Rectal smooth muscle tissue (tissue), 1 donor: ENCODE data around the gene C5orf15.
"Not testable (repeated sequence)": the region's sequence is repeated elsewhere in the genome, so short reads cannot be mapped to it uniquely, and the experiment has no call there.

ENCODE experiments used
- H3K27ac ChIP-seq: one replicate; pipeline ENCODE4 v1.7.0; 2013; ENCODE audit warnings: low read depth, low read length, inconsistent platforms
- H3K27me3 ChIP-seq: one replicate; pipeline ENCODE4 v1.7.0; 2013; ENCODE audit warnings: low read length; ENCODE audit not compliant: control insufficient read depth, insufficient read depth
- H3K36me3 ChIP-seq: one replicate; pipeline ENCODE4 v1.7.0; 2013; ENCODE audit warnings: low read length; ENCODE audit not compliant: control insufficient read depth, insufficient read depth
- H3K4me1 ChIP-seq: one replicate; pipeline ENCODE4 v1.7.0; 2013; ENCODE audit warnings: low read length; ENCODE audit not compliant: control insufficient read depth, insufficient read depth
- H3K4me3 ChIP-seq: one replicate; pipeline ENCODE4 v1.7.0; 2013; ENCODE audit warnings: low read length
- H3K9ac ChIP-seq: one replicate; pipeline ENCODE4 v1.7.0; 2013; ENCODE audit warnings: low read length

Gene C5orf15

GRCh38 chr5:133967698-133968203, 674 bp downstream of the C5orf15 start:
- Histone ChIP-seq H3K9ac (peak overlapping the region; percentile 86), H3K4me1 (peaks cover 5% of the 10 kb centered on the region), H3K27ac (peak overlapping the region; percentile 93), H3K36me3 (peaks cover 2% of the 10 kb centered on the region), H3K4me3 (peak overlapping the region; percentile 99), H3K27me3 (no peaks in the 10 kb centered on the region)

GRCh38 chr5:133967124-133967523, 1.3 kb downstream of the C5orf15 start:
- no peak overlapping the region for H3K9ac ChIP-seq
- peaks cover 2% of the 10 kb centered on the region for H3K36me3 ChIP-seq
- no peak overlapping the region for H3K27ac ChIP-seq
- H3K27me3 ChIP-seq = no peaks in the 10 kb centered on the region
- peaks cover 5% of the 10 kb centered on the region for H3K4me1 ChIP-seq
- H3K4me3 ChIP-seq = no peak overlapping the region

DNA sequence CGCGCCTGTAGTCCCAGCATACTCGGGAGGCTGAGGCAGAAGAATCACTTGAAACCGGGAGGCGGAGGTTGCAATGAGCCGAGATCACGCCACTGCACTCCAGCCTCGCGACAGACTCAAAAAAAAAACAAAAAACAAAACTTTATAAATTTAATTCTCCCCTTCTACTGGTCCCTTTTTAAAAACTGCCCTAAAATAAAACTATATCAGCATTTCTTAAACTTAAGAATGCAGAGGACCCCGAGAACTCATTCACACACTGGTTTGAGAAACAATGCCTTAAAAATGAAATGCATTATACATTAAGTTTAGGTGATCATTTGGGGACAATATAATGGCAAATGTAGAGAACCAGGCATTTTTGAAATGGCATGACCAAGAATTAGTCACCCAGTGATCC, 2.3 kb downstream of the C5orf15 start:
- Histone ChIP-seq H3K4me3 (no peak overlapping the region), H3K36me3 (peaks cover 2% of the 10 kb centered on the region), H3K27me3 (no peaks in the 10 kb centered on the region), H3K4me1 (peaks cover 5% of the 10 kb centered on the region), H3K27ac (no peak overlapping the region), H3K9ac (no peak overlapping the region)

DNA sequence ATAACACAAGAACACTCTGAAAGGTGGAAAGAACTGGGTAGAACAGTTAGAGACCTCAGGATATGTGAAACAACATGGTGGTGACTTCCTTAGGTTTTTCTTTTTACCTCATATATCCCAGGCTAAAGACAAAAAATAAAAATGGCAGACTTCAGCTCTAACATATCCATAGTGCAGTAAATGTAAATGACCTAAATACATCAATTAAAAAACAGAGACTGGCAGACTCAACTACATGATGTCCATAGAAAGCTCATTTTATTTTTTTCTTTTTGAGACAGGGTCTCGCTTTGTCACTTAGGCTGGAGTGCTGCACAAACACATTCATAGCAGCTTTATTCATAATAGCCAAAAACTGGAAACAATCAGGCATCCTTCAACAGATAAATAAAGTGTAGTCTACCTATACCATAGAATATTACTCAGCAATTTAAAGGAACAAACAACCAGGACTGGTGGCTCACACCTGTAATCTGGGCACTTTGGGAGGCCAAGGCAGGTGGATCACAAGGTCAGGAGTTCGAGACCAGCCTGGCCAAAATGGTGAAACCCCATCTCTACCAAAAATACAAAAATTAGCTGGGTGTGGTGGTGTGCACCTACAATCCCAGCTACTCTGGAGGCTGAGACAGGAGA, 4.8 kb downstream of the C5orf15 start:
- peaks cover 2% of the 10 kb centered on the region for H3K36me3 ChIP-seq
- H3K27ac ChIP-seq = no peak overlapping the region
- no peak overlapping the region for H3K4me3 ChIP-seq
- H3K9ac ChIP-seq = no peak overlapping the region
- H3K27me3 ChIP-seq = no peaks in the 10 kb centered on the region
- H3K4me1 ChIP-seq = peaks cover 5% of the 10 kb centered on the region

DNA sequence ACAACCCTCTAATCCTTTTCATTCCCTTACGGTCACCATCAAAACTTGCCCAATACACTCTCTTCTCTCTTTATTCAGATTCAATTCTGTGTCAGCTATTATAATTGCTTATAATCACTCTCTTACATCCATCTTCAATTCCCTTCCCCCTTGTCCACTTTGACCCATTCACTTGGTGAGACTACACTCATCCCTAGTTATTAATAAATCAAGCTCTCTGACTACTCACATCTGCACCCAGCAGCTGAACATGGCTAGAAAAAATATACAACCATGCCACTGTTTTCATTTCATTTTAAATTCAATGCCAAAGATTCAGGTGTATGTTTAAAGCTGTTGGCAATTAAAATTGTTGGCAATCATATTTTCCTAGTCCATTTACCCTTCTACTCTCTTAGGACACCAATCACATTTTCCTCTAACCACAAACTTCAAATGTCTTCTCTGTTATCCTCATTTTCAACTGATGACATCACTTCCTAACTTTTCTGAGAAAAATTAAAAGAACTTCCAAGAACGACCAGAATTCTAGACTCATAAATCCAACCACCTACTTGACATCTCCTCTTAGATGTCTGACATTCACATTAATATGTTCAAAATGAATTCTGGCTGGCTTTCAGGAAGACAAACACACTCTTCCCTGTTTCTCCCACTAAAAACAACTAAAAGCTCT, 5.5 kb downstream of the C5orf15 start:
- no peaks in the 10 kb centered on the region for H3K36me3 ChIP-seq
- no peak overlapping the region for H3K27ac ChIP-seq
- H3K4me1 ChIP-seq = peaks cover 5% of the 10 kb centered on the region
- no peak overlapping the region for H3K4me3 ChIP-seq
- no peaks in the 10 kb centered on the region for H3K27me3 ChIP-seq
- H3K9ac ChIP-seq = no peak overlapping the region

DNA sequence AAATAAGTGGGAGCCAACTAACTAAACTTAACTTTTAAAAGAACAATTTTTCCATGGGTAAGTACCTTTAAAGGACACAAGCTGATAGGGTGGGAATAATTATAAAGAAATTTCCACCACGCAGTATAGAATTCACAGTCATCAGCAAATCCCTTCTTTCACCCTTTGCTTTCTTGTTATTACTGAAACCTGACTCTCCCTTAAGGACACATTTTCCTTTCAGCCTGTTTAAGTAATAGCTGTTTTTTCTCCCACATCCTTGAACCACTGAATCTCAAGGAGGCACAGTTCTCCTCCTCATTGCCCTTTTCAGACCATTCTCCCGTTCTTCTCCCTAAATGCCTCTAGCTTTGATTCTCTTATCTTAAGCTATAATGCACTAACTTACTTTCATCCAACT, 6.3 kb downstream of the C5orf15 start:
- Histone ChIP-seq H3K27me3 (no peaks in the 10 kb centered on the region), H3K4me3 (no peak overlapping the region), H3K9ac (no peak overlapping the region), H3K4me1 (no peaks in the 10 kb centered on the region), H3K36me3 (no peaks in the 10 kb centered on the region), H3K27ac (no peak overlapping the region)

- no peak overlapping the region for H3K27ac ChIP-seq
- H3K4me1 ChIP-seq = no peaks in the 10 kb centered on the region
- no peak overlapping the region for H3K9ac ChIP-seq
- no peaks in the 10 kb centered on the region for H3K36me3 ChIP-seq
- H3K4me3 ChIP-seq = no peak overlapping the region
- no peaks in the 10 kb centered on the region for H3K27me3 ChIP-seq
Measured at GRCh38 chr5:133959643-133960042, 8.8 kb downstream of the C5orf15 start.

- Histone ChIP-seq H3K27me3 (no peaks in the 10 kb centered on the region), H3K4me3 (no peak overlapping the region), H3K36me3 (no peaks in the 10 kb centered on the region), H3K9ac (no peak overlapping the region), H3K27ac (no peak overlapping the region), H3K4me1 (no peaks in the 10 kb centered on the region)
Measured at GRCh38 chr5:133957591-133957990, 10.8 kb downstream of the C5orf15 start.

DNA sequence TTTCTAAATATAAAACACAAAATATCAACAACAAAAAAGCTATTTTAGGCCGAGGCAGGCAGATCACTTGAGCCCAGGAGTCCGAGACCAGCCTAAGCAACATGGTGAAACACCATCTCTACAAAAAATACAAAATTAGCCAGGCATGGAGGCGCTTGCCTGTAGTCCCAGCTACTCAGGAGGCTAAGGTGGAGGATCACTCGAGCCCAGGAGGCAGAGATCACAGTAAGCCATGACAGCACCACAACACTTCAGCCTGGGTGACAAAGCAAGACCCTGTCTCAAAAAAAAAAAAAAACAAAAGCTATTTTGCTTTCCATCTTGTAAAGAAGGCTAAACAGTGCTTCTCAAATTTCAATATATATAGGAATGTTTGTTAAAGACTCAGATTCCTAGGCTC, 11.3 kb downstream of the C5orf15 start:
- Histone ChIP-seq H3K4me1 (no peaks in the 10 kb centered on the region), H3K36me3 (no peaks in the 10 kb centered on the region), H3K9ac (no peak overlapping the region), H3K27ac (no peak overlapping the region), H3K4me3 (no peak overlapping the region), H3K27me3 (no peaks in the 10 kb centered on the region)

DNA sequence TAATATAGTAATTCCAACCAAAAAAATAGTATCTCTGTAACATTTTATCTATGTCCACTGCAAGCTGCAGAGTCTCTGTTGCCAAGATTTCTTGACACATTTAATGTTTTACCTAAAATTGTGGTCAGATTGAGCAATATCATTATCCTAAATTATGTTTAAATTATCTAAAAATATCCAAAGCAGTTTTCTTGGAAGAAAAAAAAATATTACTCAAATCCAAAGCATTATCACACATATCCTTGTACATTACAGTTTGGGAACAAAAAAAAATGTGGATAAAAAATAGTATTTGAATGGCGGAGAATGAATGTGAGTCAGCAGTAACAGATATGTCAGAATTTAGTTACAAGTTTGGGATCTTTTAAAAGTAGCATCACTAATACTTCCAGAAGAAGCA, 12.2 kb downstream of the C5orf15 start:
- not testable (repeated sequence) for H3K4me3 ChIP-seq, H3K4me1 ChIP-seq, H3K27ac ChIP-seq, H3K36me3 ChIP-seq, H3K27me3 ChIP-seq, H3K9ac ChIP-seq

DNA sequence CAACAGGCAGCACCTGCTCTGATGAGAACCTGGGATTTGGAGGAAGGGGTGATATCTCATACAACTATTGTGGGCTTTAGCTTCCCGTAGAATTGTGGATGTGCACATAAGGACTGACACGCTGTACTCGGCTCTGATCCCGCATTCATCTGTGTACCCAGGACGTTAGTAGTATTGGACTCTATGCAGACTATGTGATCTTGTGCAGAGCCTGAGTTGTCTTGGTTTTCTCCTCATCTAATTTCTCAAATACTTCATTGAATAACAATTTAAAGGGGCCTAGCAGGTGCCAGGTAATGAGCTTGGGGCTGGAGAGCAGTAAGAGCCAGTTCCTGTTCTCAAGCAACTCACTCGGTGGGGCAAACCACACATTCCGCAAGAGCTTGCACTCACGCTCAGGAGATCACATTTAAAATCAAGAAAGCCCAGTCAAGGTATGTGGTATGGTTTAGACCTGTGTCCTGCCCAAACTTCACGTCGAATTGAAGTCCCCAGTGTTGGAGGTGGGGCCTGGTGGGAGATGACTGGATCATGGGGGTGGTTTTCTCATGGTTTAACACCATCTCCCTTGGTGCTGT, 14.8 kb downstream of the C5orf15 start:
- no peak overlapping the region for H3K27ac ChIP-seq
- H3K4me3 ChIP-seq = no peak overlapping the region
- H3K36me3 ChIP-seq = no peaks in the 10 kb centered on the region
- no peaks in the 10 kb centered on the region for H3K27me3 ChIP-seq
- H3K9ac ChIP-seq = no peak overlapping the region
- H3K4me1 ChIP-seq = no peaks in the 10 kb centered on the region

DNA sequence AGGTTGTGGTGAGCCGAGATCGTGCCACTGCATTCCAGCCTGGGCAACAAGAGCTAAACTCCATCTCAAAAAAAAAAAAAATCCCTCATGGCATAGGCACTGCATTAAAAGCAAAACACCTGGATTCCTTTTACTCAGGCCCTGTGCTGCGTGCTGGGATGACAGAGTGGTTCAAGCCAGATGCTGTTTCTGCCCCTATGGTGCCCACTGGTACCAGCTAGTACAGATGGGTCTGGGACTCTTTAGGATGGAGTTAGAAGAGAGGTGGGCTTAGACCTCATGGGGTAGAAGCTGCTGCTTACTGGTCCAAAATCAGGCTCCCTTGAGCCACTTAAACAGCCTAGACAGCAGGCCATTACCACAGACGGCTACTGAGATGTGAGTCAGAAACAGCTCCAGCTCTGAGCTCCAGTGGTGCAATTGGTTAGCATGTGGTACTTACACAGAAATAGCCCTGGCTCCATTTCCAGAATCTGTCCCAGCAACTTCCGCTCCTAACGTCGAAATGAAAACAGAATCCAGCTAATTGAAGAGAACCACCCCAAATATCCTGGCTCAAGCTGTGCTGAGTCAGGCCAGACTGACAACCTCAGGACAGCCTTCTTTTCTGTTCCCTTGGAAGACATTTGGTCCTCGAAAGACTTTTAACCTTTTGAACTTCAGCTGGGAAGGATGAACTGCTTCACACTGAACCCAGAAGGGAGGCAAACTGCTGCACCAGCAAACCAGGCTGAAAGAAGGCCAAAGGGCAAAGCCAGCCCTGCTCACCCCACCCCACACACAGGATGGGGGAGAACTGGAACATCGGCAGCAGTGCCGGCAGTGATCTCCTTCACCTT, 15.5 kb downstream of the C5orf15 start:
- H3K27ac ChIP-seq = no peak overlapping the region
- no peaks in the 10 kb centered on the region for H3K4me1 ChIP-seq
- no peaks in the 10 kb centered on the region for H3K36me3 ChIP-seq
- H3K27me3 ChIP-seq = no peaks in the 10 kb centered on the region
- H3K9ac ChIP-seq = no peak overlapping the region
- H3K4me3 ChIP-seq = no peak overlapping the region
